DND-41 (cell line): ENCODE data around the gene POU2AF3.

ENCODE experiments used
- CTCF ChIP-seq: IDR thresholded peaks from 2 replicates; pipeline ENCODE4 v1.5.1; 2012; ENCODE audit warnings: borderline replicate concordance, low read length, moderate library complexity, mild to moderate bottlenecking; ENCODE audit not compliant: poor library complexity, severe bottlenecking; ENCODE audit errors: extremely low read depth
- EZH2 ChIP-seq: IDR thresholded peaks from 3 replicates; pipeline ENCODE4 v1.6.1; 2012; ENCODE audit warnings: borderline replicate concordance, low read depth, mild to moderate bottlenecking, moderate library complexity, low read length, inconsistent platforms; ENCODE audit not compliant: severe bottlenecking

- TF ChIP-seq CTCF (no peak), EZH2 (no peak)
These were observed 49.4 kb downstream of the POU2AF3 start for GRCh38 chr11:111347723-111348115.
